Nephron progenitor cell (in vitro differentiated cells): ENCODE results near the gene SLC8A1.
"Not testable (repeated sequence)": the region's sequence is repeated elsewhere in the genome, so short reads cannot be mapped to it uniquely, and the experiment has no call there.

ENCODE experiments used
- DNase-seq: peaks from one replicate; pipeline ENCODE4 v3.0.0; 2021
- H3K27ac Mint-ChIP-seq: 2 replicates; pipeline ENCODE4 v1.8.0; 2021; ENCODE audit warnings: mild to moderate bottlenecking, moderate library complexity, mixed read lengths
- H3K27me3 Mint-ChIP-seq: 2 replicates; pipeline ENCODE4 v1.8.0; 2021; ENCODE audit warnings: mild to moderate bottlenecking, low read depth, mixed read lengths; ENCODE audit not compliant: poor library complexity
- H3K36me3 Mint-ChIP-seq: 2 replicates; pipeline ENCODE4 v1.8.0; 2021; ENCODE audit warnings: low read depth, mixed read lengths
- H3K4me1 Mint-ChIP-seq: 2 replicates; pipeline ENCODE4 v1.8.0; 2021; ENCODE audit warnings: mixed read lengths
- H3K4me3 Mint-ChIP-seq: 2 replicates; pipeline ENCODE4 v1.8.0; 2021; ENCODE audit warnings: mild to moderate bottlenecking, moderate library complexity, mixed read lengths
- H3K9me3 Mint-ChIP-seq: 2 replicates; pipeline ENCODE4 v1.8.0; 2021; ENCODE audit warnings: mild to moderate bottlenecking, moderate library complexity, mixed read lengths
- CTCF ChIP-seq: fragments of 200-600 bp; sonication (generic); IDR thresholded peaks from 2 replicates; pipeline ENCODE4 v1.5.0; 2021; ENCODE audit warnings: antibody characterized with exemption

SLC8A1 gene

GRCh38 chr2:40087434-40087833, 364.5 kb downstream of the SLC8A1 start:
- no peak for DNase-seq
- Mint-ChIP-seq H3K4me1 (peaks cover 2% of the 10 kb centered on the region), H3K27ac (no peak overlapping the region), H3K9me3 (no peaks in the 10 kb centered on the region), H3K27me3 (no peaks in the 10 kb centered on the region), H3K36me3 (no peaks in the 10 kb centered on the region), H3K4me3 (no peak overlapping the region)
- TF ChIP-seq CTCF, result no peak

- Mint-ChIP-seq H3K9me3 (no peaks in the 10 kb centered on the region), H3K27me3 (no peaks in the 10 kb centered on the region), H3K27ac (no peak overlapping the region), H3K4me1 (no peaks in the 10 kb centered on the region), H3K4me3 (no peak overlapping the region), H3K36me3 (no peaks in the 10 kb centered on the region)
- TF ChIP-seq CTCF, result no peak
- DNase-seq, result no peak
Observed at GRCh38 chr2:40085786-40086185, 366.1 kb downstream of the SLC8A1 start.

GRCh38 chr2:40073336-40073735, 378.6 kb downstream of the SLC8A1 start:
- peaks cover 19% of the 10 kb centered on the region for H3K9me3 Mint-ChIP-seq
- H3K27ac Mint-ChIP-seq, H3K36me3 Mint-ChIP-seq, DNase-seq, H3K27me3 Mint-ChIP-seq, H3K4me3 Mint-ChIP-seq, H3K4me1 Mint-ChIP-seq: not testable (repeated sequence)

- Mint-ChIP-seq H3K9me3 (peaks cover 19% of the 10 kb centered on the region), H3K4me3 (no peak overlapping the region), H3K36me3 (no peaks in the 10 kb centered on the region), H3K27me3 (peaks cover 8% of the 10 kb centered on the region), H3K4me1 (no peaks in the 10 kb centered on the region), H3K27ac (no peak overlapping the region)
- no peak for DNase-seq
- TF ChIP-seq CTCF, result no peak
Observed at GRCh38 chr2:40072442-40073232, 379.3 kb downstream of the SLC8A1 start.

- TF ChIP-seq CTCF, result no peak
- peaks cover 26% of the 10 kb centered on the region for H3K9me3 Mint-ChIP-seq
- no peak for DNase-seq
- H3K27ac Mint-ChIP-seq, result peak overlapping the region; percentile 84
- H3K4me1 Mint-ChIP-seq, result peaks cover 29% of the 10 kb centered on the region
- H3K36me3 Mint-ChIP-seq, result peaks cover 8% of the 10 kb centered on the region
- H3K4me3 Mint-ChIP-seq, result no peak overlapping the region
- no peaks in the 10 kb centered on the region for H3K27me3 Mint-ChIP-seq
Observed at GRCh38 chr2:40062381-40062780, 389.5 kb downstream of the SLC8A1 start.

GRCh38 chr2:40049781-40050180, 402.1 kb downstream of the SLC8A1 start:
- DNase-seq, result no peak
- no peak for TF ChIP-seq CTCF
- H3K36me3 Mint-ChIP-seq, result no peaks in the 10 kb centered on the region
- H3K4me3 Mint-ChIP-seq, result no peak overlapping the region
- no peaks in the 10 kb centered on the region for H3K9me3 Mint-ChIP-seq
- H3K27ac Mint-ChIP-seq, result no peak overlapping the region
- peaks cover 8% of the 10 kb centered on the region for H3K27me3 Mint-ChIP-seq
- H3K4me1 Mint-ChIP-seq, result no peaks in the 10 kb centered on the region
